IMR-90 (cell line): ENCODE data around the gene LGALS9. TPM values are rescaled to one million over a fixed set of nuclear protein-coding genes. Genes with fewer than 3 reads are reported as not detected.

Experiments used
- ATAC-seq: fragments of 200-7000 bp; cut with Tn5 transposase; 2 replicates; pipeline ENCODE4 v1.9.1; 2020; ENCODE audit warnings: low read depth, mild to moderate bottlenecking, moderate library complexity
- BruUV-seq: library from RNA; stranded (reverse); fragments of 400-500 nt; replicated peaks from 2 replicates; lab custom pipeline; 2021; lab: Mats Ljungman, UMichigan
- CTCF ChIA-PET: fragments of 300-600 bp; formaldehyde crosslinking; extraction: SDS; loops from one replicate; lab custom pipeline; 2021; ENCODE audit warnings: antibody characterized with exemption; lab: Yijun Ruan, JAX
- POLR2A ChIA-PET: fragments of 300-600 bp; sonication (Branson Sonifier 250); formaldehyde crosslinking; loops from one replicate; lab custom pipeline; 2022; ENCODE audit warnings: antibody characterized with exemption; ENCODE audit not compliant: unreplicated experiment; lab: Charles Lee
- DNase-seq: peaks from one replicate; pipeline ENCODE4 v3.0.0; 2013
- H2AFZ ChIP-seq: replicated peaks from 2 replicates; pipeline ENCODE3; 2013; ENCODE audit warnings: low read length, mild to moderate bottlenecking; ENCODE audit not compliant: poor library complexity
- H2AK5ac ChIP-seq: 2 replicates; pipeline ENCODE4 v1.6.1; 2013; ENCODE audit warnings: low read depth, low read length, inconsistent platforms
- H2AK9ac ChIP-seq: replicated peaks from 2 replicates; pipeline ENCODE3; 2013; ENCODE audit warnings: mild to moderate bottlenecking, low read depth, low read length, moderate library complexity; ENCODE audit not compliant: poor library complexity
- H2BK120ac ChIP-seq: 2 replicates; pipeline ENCODE4 v1.6.1; 2013; ENCODE audit warnings: low read depth, low read length, inconsistent platforms
- H2BK15ac ChIP-seq: 3 replicates; pipeline ENCODE4 v1.6.1; 2013; ENCODE audit warnings: low read depth, low read length, inconsistent platforms
- H2BK20ac ChIP-seq: 2 replicates; pipeline ENCODE4 v1.6.1; 2013; ENCODE audit warnings: low read depth, mild to moderate bottlenecking, inconsistent platforms, low read length, moderate library complexity
- H2BK5ac ChIP-seq: 2 replicates; pipeline ENCODE4 v1.6.1; 2013; ENCODE audit warnings: mild to moderate bottlenecking, low read depth, low read length, inconsistent platforms; ENCODE audit not compliant: poor library complexity, severe bottlenecking
- H3K14ac ChIP-seq: replicated peaks from 2 replicates; pipeline ENCODE4 v1.6.1; 2013; ENCODE audit warnings: low read depth, low read length, inconsistent platforms
- H3K18ac ChIP-seq: 2 replicates; pipeline ENCODE4 v1.6.1; 2013; ENCODE audit warnings: low read depth, low read length, control low read depth
- H3K23ac ChIP-seq: 2 replicates; pipeline ENCODE4 v1.6.1; 2013; ENCODE audit warnings: low read depth, low read length, inconsistent platforms
- H3K27ac ChIP-seq: 2 replicates; pipeline ENCODE4 v1.5.1; 2013; ENCODE audit warnings: mild to moderate bottlenecking, control low read depth, low read length; ENCODE audit not compliant: insufficient read depth
- H3K27me3 ChIP-seq: 2 replicates; pipeline ENCODE4 v1.6.1; 2013; ENCODE audit warnings: low read length; ENCODE audit not compliant: control insufficient read depth, insufficient read depth
- H3K36me3 ChIP-seq: 2 replicates; pipeline ENCODE4 v1.6.1; 2013; ENCODE audit warnings: low read length, mixed read lengths; ENCODE audit not compliant: control insufficient read depth, insufficient read depth
- H3K4ac ChIP-seq: 2 replicates; pipeline ENCODE4 v1.6.1; 2013; ENCODE audit warnings: low read depth, low read length, inconsistent platforms
- H3K4me1 ChIP-seq: 2 replicates; pipeline ENCODE4 v1.6.1; 2013; ENCODE audit warnings: low read length, mixed read lengths; ENCODE audit not compliant: control insufficient read depth, insufficient read depth
- H3K4me2 ChIP-seq: 2 replicates; pipeline ENCODE4 v1.6.1; 2013; ENCODE audit warnings: low read depth, mild to moderate bottlenecking, control low read depth, low read length, moderate library complexity
- H3K4me3 ChIP-seq: 2 replicates; pipeline ENCODE4 v1.5.1; 2013; ENCODE audit warnings: low read depth, mild to moderate bottlenecking, control low read depth, low read length, moderate library complexity; ENCODE audit not compliant: insufficient read depth
- H3K56ac ChIP-seq: 2 replicates; pipeline ENCODE4 v1.6.1; 2013; ENCODE audit warnings: low read length, inconsistent platforms; ENCODE audit not compliant: insufficient read depth; ENCODE audit errors: extremely low read depth
- H3K79me1 ChIP-seq, 2 experiments: 2 replicates each; pipeline ENCODE4 v1.6.1; 2013; ENCODE audit warnings: low read length in 2 of 2, inconsistent platforms in 1 of 2, low read depth in 1 of 2
- H3K9ac ChIP-seq: 2 replicates; pipeline ENCODE4 v1.6.1; 2013; ENCODE audit warnings: low read depth, low read length, control low read depth
- H3K9me1 ChIP-seq: 2 replicates; pipeline ENCODE4 v1.6.1; 2013; ENCODE audit warnings: low read length, inconsistent platforms; ENCODE audit not compliant: insufficient read depth
- H3K9me3 ChIP-seq: 2 replicates; pipeline ENCODE4 v1.6.1; 2013; ENCODE audit warnings: low read length; ENCODE audit not compliant: control insufficient read depth, insufficient read depth
- H4K20me1 ChIP-seq: 2 replicates; pipeline ENCODE4 v1.6.1; 2013; ENCODE audit warnings: low read length, inconsistent platforms; ENCODE audit not compliant: insufficient read depth
- H4K5ac ChIP-seq: 2 replicates; pipeline ENCODE4 v1.6.1; 2013; ENCODE audit warnings: mild to moderate bottlenecking, low read depth, low read length, control low read depth
- H4K8ac ChIP-seq, 2 experiments: 2 replicates each; pipeline ENCODE4 v1.6.1; 2013; ENCODE audit warnings: low read depth in 2 of 2, low read length in 2 of 2, control low read depth in 1 of 2, inconsistent platforms in 1 of 2
- H4K91ac ChIP-seq: 2 replicates; pipeline ENCODE4 v1.6.1; 2013; ENCODE audit warnings: low read depth, low read length, inconsistent platforms; ENCODE audit not compliant: insufficient read depth
- MAFK ChIP-seq: IDR thresholded peaks from 2 replicates; pipeline ENCODE4 v1.6.1; 2012; ENCODE audit warnings: low read depth, low read length, improper control_type of control experiment
- RAD21 ChIP-seq: IDR thresholded peaks from 2 replicates; pipeline ENCODE4 v1.6.1; 2012; ENCODE audit warnings: low read length, improper control_type of control experiment
- RFX5 ChIP-seq: IDR thresholded peaks from 2 replicates; pipeline ENCODE4 v1.8.0; 2012; ENCODE audit warnings: low read depth, mild to moderate bottlenecking, low read length, moderate library complexity
- WGBS, 2 experiments: methylation state at CpG; one replicate each; pipeline versions ENCODE4 v1.1.5 to v1.1.7; 2013; ENCODE audit warnings: missing lambda C conversion rate in 2 of 2; ENCODE audit not compliant: insufficient read length in 1 of 2; ENCODE audit errors: extremely low coverage in 2 of 2; 5-methylcytosine and 5-hydroxymethylcytosine counted together
- dilution Hi-C: fragments of 300-500 bp; cut with HindIII; formaldehyde crosslinking; loops from one replicate; pipeline ENCODE4 v1.14.3; 2018; ENCODE audit warnings: low sequenced_read_pairs; ENCODE audit not compliant: unreplicated experiment
- in situ Hi-C: fragments of 300-500 bp; cut with MboI; formaldehyde crosslinking; loops from 3 replicates; pipeline ENCODE4 v1.14.3; 2019; ENCODE audit warnings: low sequenced_read_pairs, inconsistent platforms, mixed read lengths
- intact Hi-C: fragments of 100-400 bp; cut with micrococcal nuclease; formaldehyde crosslinking; loops from 2 replicates; pipeline ENCODE4 v1.10.0; 2022
- polyA plus RNA-seq, 3 experiments: library from polyadenylated mRNA; depleted of rRNA; stranded (reverse); fragments of >200 nt; gene quantifications; 2 replicates each; pipeline ENCODE4 v1.2.3, GENCODE V29; 2012; ENCODE audit warnings: low replicate concordance in 1 of 3
- total RNA-seq: library from RNA; depleted of rRNA; stranded (reverse); fragments of >200 nt; gene quantifications from 2 replicates; pipeline ENCODE4 v1.2.3, GENCODE V29; 2012
- TF ChIP-seq, protein P1 (sequence below): fragments of 150-350 bp; IDR thresholded peaks from 2 replicates; pipeline ENCODE4 v1.6.1; 2017; ENCODE audit warnings: mild to moderate bottlenecking, antibody characterized with exemption, low read length, low read depth

The LGALS9 gene
- total and polyA plus RNA-seq, 2 of the 4 experiments (the other 2 are of a cell fraction): 0.54 to 2.5 TPM

DNA sequence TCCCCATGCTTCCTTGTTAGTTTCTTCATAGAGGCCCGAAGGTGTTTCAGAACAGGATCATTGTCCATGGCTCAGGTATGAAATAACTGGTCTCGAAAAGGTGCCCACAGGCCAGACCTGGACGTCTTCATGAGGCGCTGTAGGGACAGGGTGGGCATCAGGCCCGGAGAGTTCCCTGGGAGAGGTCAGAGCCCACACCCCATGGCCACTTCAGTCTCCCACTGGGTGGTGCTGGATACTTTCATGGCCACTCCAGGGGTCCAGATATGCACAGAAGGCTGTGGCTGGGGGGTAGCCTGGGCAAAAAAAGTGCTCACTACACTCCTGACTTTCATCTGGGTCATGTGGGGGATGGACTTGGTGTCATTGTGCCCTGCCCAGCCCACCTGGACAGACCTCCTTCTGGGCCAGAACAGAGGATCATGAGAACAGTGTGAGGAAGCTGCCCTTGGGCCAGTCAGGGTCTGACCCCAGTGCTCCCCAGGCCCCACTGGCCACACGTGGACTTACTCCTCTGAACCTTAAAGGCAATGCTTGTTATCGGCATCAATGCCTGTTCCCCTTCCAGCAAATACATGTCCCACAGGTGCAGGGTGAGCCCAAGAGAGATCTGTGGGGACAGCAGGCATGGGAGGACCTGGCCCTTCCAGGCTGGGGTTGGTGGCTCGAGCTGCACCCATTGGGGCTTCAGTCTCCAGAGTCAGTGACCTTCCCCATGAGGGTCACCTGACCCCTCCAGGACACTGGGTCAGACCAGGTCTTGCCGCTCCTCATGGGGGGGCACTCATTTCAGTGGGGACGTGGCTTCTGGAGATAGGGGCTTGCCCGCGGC, 36.9 kb downstream of the LGALS9 start:
- BruUV-seq: no TSS peak
- Histone ChIP-seq H3K56ac (no peak overlapping the region), H2AFZ (no peak overlapping the region), H4K8ac (no peak overlapping the region), H3K4me2 (no peak overlapping the region), H3K27ac (no peak overlapping the region), H3K18ac (no peak overlapping the region), H2AK5ac (no peak overlapping the region), H4K20me1 (no peaks in the 10 kb centered on the region), H3K27me3 (peaks cover 10% of the 10 kb centered on the region), H3K9me1 (no peaks in the 10 kb centered on the region), H2AK9ac (no peak overlapping the region), H2BK120ac (no peak overlapping the region), H3K4ac (no peak overlapping the region), H2BK20ac (no peak overlapping the region), H3K36me3 (no peaks in the 10 kb centered on the region), H3K23ac (no peak overlapping the region), H3K4me1 (no peaks in the 10 kb centered on the region), H3K9ac (no peak overlapping the region), H4K5ac (no peak overlapping the region), H2BK5ac (no peak overlapping the region), H3K79me1 (no peaks in the 10 kb centered on the region), H2BK15ac (no peak overlapping the region), H3K9me3 (no peaks in the 10 kb centered on the region), H4K91ac (no peak overlapping the region), H3K4me3 (no peak overlapping the region), H3K14ac (no peak overlapping the region)
- 36% methylated on average over 3 of the region's 12 CpGs; no CpG with 5 or more reads in 1 of the 2 experiments for WGBS, 2 experiments
- TF ChIP-seq, protein P1, sequence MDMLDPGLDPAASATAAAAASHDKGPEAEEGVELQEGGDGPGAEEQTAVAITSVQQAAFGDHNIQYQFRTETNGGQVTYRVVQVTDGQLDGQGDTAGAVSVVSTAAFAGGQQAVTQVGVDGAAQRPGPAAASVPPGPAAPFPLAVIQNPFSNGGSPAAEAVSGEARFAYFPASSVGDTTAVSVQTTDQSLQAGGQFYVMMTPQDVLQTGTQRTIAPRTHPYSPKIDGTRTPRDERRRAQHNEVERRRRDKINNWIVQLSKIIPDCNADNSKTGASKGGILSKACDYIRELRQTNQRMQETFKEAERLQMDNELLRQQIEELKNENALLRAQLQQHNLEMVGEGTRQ: no peak
- TF ChIP-seq RFX5: no peak
- no peak for TF ChIP-seq RAD21
- no peak for TF ChIP-seq MAFK
- DNase-seq (no peak), ATAC-seq (no peak)
- ChIA-PET CTCF (interaction anchor here (0.5 kb wide), 1 partner anchor 10 kb away, joined by 3 read pairs; no protein-coding TSS in a partner anchor), POLR2A (no interaction called here)
- intact Hi-C loops: no loop called here
- in situ Hi-C loops: no loop called here
- dilution Hi-C loops: no loop called here
